Activated CD4-positive, alpha-beta memory T cell treated with anti-CD3 and anti-CD28 coated beads, Interleukin-2, amount 10 ng/mL, durations not matched to agents 7 days and 5 days (primary cell): ENCODE measurements around the gene CNTN4. TPM values are rescaled to one million over a fixed set of nuclear protein-coding genes. Genes with fewer than 3 reads are reported as not detected.

Experiments used
- CTCF ChIA-PET: fragments of 350-600 bp; sonication (Branson Sonifier 250); formaldehyde crosslinking; loops from one replicate; lab custom pipeline; 2021; ENCODE audit warnings: antibody characterized with exemption, inconsistent platforms; lab: Charles Lee
- POLR2A ChIA-PET: fragments of 350-600 bp; sonication (Branson Sonifier 250); formaldehyde crosslinking; loops from one replicate; lab custom pipeline; 2021; ENCODE audit warnings: antibody characterized with exemption; lab: Charles Lee
- DNase-seq: peaks from one replicate; pipeline ENCODE4 v3.0.0-alpha.2; 2020
- H3K27ac Mint-ChIP-seq: one replicate; pipeline ENCODE4 v1.8.0; 2021; ENCODE audit warnings: mild to moderate bottlenecking, mixed read lengths
- H3K27me3 Mint-ChIP-seq: one replicate; pipeline ENCODE4 v1.8.0; 2021; ENCODE audit warnings: mixed read lengths
- H3K36me3 Mint-ChIP-seq: one replicate; pipeline ENCODE4 v1.8.0; 2021; ENCODE audit warnings: low read depth, mixed read lengths
- H3K4me1 Mint-ChIP-seq: one replicate; pipeline ENCODE4 v1.8.0; 2021; ENCODE audit warnings: mixed read lengths
- H3K4me3 Mint-ChIP-seq: one replicate; pipeline ENCODE4 v1.8.0; 2021; ENCODE audit warnings: mild to moderate bottlenecking, mixed read lengths
- H3K9me3 Mint-ChIP-seq: one replicate; pipeline ENCODE4 v1.8.0; 2021; ENCODE audit warnings: mixed read lengths
- total RNA-seq, 2 experiments: library from RNA; stranded (reverse); gene quantifications; one replicate each; pipeline ENCODE4 v1.2.3, GENCODE V29; 2021

Gene CNTN4
- total RNA-seq, 2 experiments from 2014 or later = not detected

DNA sequence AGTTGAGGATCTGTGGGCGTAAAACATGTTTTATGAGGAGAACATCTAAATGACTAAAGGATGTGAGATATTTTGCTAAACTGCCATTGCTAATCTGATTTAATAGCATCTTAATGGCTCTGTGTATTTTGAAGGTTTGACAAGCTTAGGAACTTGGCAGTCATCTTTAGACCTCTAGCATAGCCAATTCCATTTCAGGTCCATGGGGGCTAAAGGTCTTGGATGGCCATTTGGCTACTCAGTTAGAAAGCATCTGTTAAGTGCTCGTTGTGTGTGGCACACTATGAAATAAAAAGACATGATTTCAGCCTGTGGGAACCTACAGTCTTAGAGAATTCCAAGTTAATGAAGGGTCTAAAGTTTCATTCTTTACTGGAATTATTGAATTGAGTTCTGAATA lies 775.3 kb downstream of the CNTN4 start:
- no peaks in the 10 kb centered on the region for H3K4me1 Mint-ChIP-seq
- no peak for DNase-seq
- POLR2A ChIA-PET = no interaction called here
- no peaks in the 10 kb centered on the region for H3K9me3 Mint-ChIP-seq
- no peaks in the 10 kb centered on the region for H3K36me3 Mint-ChIP-seq
- no peak overlapping the region for H3K4me3 Mint-ChIP-seq
- peaks cover 2% of the 10 kb centered on the region for H3K27me3 Mint-ChIP-seq
- CTCF ChIA-PET = no interaction called here
- H3K27ac Mint-ChIP-seq = no peak overlapping the region

- CTCF ChIA-PET = no interaction called here
- no peaks in the 10 kb centered on the region for H3K9me3 Mint-ChIP-seq
- H3K27ac Mint-ChIP-seq = no peak overlapping the region
- no peak for DNase-seq
- no peaks in the 10 kb centered on the region for H3K36me3 Mint-ChIP-seq
- no peaks in the 10 kb centered on the region for H3K27me3 Mint-ChIP-seq
- POLR2A ChIA-PET = no interaction called here
- H3K4me3 Mint-ChIP-seq = no peak overlapping the region
- H3K4me1 Mint-ChIP-seq = no peaks in the 10 kb centered on the region
These were observed 777.0 kb downstream of the CNTN4 start for GRCh38 chr3:2875699-2876098.

DNA sequence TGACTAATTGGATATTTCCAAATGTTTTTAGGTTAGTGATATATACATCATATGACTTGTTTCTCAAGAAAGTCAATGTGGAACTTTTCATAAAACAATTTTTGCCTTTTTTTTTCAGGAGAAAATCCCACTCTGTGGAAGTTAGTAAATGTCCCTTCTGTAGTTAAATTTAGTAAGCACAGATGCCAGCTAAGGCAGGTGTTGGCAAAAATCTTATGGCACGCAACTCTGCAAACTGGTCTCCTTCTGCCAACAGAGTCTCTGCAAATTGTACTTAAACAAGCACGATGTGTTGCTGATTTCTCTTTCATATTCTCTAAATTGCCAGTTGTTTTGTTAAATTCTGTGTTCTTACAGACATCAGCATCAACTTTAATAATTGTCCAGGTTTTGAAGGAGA lies 777.7 kb downstream of the CNTN4 start:
- CTCF ChIA-PET = no interaction called here
- no peak for DNase-seq
- H3K36me3 Mint-ChIP-seq = no peaks in the 10 kb centered on the region
- no peaks in the 10 kb centered on the region for H3K27me3 Mint-ChIP-seq
- no peak overlapping the region for H3K27ac Mint-ChIP-seq
- no peaks in the 10 kb centered on the region for H3K9me3 Mint-ChIP-seq
- no peaks in the 10 kb centered on the region for H3K4me1 Mint-ChIP-seq
- no peak overlapping the region for H3K4me3 Mint-ChIP-seq
- POLR2A ChIA-PET = no interaction called here

DNA sequence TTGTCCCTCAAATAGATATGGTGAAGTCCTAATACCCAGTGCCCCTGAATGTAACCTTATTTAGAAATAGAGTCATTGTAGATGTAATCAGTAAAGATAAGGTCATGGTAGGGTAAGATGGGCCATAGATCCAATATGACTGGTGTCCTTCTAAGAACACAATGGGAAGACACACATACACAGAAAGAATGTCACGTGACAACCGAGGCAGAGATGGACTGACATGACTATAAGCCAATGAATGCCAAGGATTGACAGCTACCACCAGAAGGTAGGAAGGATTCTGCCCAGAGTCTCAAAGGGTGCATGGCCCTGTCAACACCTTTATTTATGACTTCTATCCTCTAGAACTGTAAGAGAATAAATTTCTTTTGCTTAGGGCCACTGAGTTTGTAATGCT lies 780.4 kb downstream of the CNTN4 start:
- Mint-ChIP-seq H3K27ac (no peak overlapping the region), H3K36me3 (no peaks in the 10 kb centered on the region), H3K9me3 (no peaks in the 10 kb centered on the region), H3K4me3 (no peak overlapping the region), H3K4me1 (no peaks in the 10 kb centered on the region), H3K27me3 (no peaks in the 10 kb centered on the region)
- ChIA-PET POLR2A (no interaction called here), CTCF (no interaction called here)
- DNase-seq = no peak

DNA sequence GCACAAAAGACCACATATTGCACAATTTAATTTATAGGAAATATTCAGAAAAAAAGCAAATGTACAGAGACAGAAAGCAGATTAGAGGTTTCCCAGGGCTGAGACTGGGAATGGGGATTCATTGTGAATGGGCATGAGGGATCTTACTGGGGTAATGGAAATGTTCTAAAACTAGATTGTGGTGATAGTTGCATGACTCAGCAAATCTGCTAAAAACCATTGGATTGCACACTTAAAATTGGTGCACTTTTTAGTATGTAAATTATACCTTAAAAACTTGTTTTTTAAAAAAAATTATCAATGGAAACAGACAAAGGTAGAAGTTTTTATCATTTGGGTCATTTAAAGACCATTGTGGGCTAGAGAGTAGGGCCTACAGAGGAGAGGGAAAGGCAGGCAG lies 780.9 kb downstream of the CNTN4 start:
- Mint-ChIP-seq H3K36me3 (no peaks in the 10 kb centered on the region), H3K4me3 (no peak overlapping the region), H3K9me3 (no peaks in the 10 kb centered on the region), H3K4me1 (no peaks in the 10 kb centered on the region), H3K27ac (no peak overlapping the region), H3K27me3 (no peaks in the 10 kb centered on the region)
- ChIA-PET POLR2A (no interaction called here), CTCF (no interaction called here)
- DNase-seq = no peak

GRCh38 chr3:2880218-2880756 lies 781.6 kb downstream of the CNTN4 start:
- no peak for DNase-seq
- H3K27me3 Mint-ChIP-seq = no peaks in the 10 kb centered on the region
- ChIA-PET POLR2A (no interaction called here), CTCF (no interaction called here)
- no peaks in the 10 kb centered on the region for H3K4me1 Mint-ChIP-seq
- H3K9me3 Mint-ChIP-seq = no peaks in the 10 kb centered on the region
- no peak overlapping the region for H3K4me3 Mint-ChIP-seq
- no peaks in the 10 kb centered on the region for H3K36me3 Mint-ChIP-seq
- H3K27ac Mint-ChIP-seq = no peak overlapping the region

GRCh38 chr3:2883283-2883682 lies 784.6 kb downstream of the CNTN4 start:
- POLR2A ChIA-PET = no interaction called here
- Mint-ChIP-seq H3K4me1 (no peaks in the 10 kb centered on the region), H3K9me3 (no peaks in the 10 kb centered on the region), H3K4me3 (no peak overlapping the region), H3K27ac (no peak overlapping the region), H3K36me3 (no peaks in the 10 kb centered on the region), H3K27me3 (peaks cover 2% of the 10 kb centered on the region)
- CTCF ChIA-PET = no interaction called here
- DNase-seq = no peak

- H3K4me3 Mint-ChIP-seq = no peak overlapping the region
- DNase-seq = no peak
- H3K36me3 Mint-ChIP-seq = no peaks in the 10 kb centered on the region
- no peak overlapping the region for H3K27ac Mint-ChIP-seq
- CTCF ChIA-PET = no interaction called here
- no peaks in the 10 kb centered on the region for H3K9me3 Mint-ChIP-seq
- H3K27me3 Mint-ChIP-seq = peaks cover 2% of the 10 kb centered on the region
- H3K4me1 Mint-ChIP-seq = no peaks in the 10 kb centered on the region
- POLR2A ChIA-PET = no interaction called here
These were observed 789.9 kb downstream of the CNTN4 start for GRCh38 chr3:2888592-2888991.

DNA sequence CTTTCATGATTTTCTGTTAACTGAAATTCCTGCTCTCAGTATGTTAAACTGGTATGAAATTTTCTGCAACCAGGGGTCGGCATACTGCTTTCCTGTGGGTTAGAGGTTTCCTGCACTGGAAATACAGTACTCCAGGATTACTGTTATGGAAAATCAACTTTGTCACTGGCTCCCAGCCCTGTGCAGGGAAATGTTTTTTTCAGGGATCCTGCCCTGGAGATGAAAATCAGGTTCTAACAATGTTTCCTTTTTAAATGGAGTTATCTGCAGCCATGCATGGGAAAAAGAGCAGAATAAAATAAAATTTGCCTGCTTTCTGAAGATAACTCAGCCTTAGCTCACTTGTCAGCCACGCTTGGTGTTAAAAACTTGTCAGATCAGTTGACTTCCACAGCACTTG lies 791.1 kb downstream of the CNTN4 start:
- Mint-ChIP-seq H3K27ac (no peak overlapping the region), H3K36me3 (no peaks in the 10 kb centered on the region), H3K27me3 (peaks cover 2% of the 10 kb centered on the region), H3K9me3 (no peaks in the 10 kb centered on the region), H3K4me3 (no peak overlapping the region), H3K4me1 (no peaks in the 10 kb centered on the region)
- ChIA-PET CTCF (no interaction called here), POLR2A (no interaction called here)
- no peak for DNase-seq

GRCh38 chr3:2896308-2896939 lies 797.8 kb downstream of the CNTN4 start:
- ChIA-PET CTCF (no interaction called here), POLR2A (no interaction called here)
- H3K36me3 Mint-ChIP-seq = no peaks in the 10 kb centered on the region
- H3K9me3 Mint-ChIP-seq = no peaks in the 10 kb centered on the region
- no peak for DNase-seq
- no peaks in the 10 kb centered on the region for H3K27me3 Mint-ChIP-seq
- no peak overlapping the region for H3K27ac Mint-ChIP-seq
- H3K4me3 Mint-ChIP-seq = no peak overlapping the region
- H3K4me1 Mint-ChIP-seq = no peaks in the 10 kb centered on the region

DNA sequence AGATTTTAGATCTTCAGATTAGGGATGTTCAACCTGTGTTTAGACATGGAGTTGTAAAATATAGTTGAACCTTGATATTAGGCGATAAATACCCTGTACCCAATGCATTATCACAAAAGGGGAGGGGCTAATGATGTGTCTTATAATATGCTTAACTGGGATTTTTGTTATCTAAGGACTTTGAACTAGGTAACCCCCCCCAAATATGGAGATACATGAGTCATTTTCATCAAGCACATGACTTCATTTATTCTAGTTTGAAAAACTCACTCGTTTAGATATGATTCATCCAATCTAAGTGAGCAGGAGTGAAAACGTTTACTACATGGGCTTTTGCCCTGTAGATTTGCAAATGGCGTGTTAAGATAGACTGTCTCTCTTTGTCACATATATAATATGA lies 799.2 kb downstream of the CNTN4 start:
- no peak overlapping the region for H3K27ac Mint-ChIP-seq
- H3K9me3 Mint-ChIP-seq = no peaks in the 10 kb centered on the region
- no peak overlapping the region for H3K4me3 Mint-ChIP-seq
- no peaks in the 10 kb centered on the region for H3K36me3 Mint-ChIP-seq
- H3K27me3 Mint-ChIP-seq = no peaks in the 10 kb centered on the region
- POLR2A ChIA-PET = no interaction called here
- no peaks in the 10 kb centered on the region for H3K4me1 Mint-ChIP-seq
- DNase-seq = no peak
- CTCF ChIA-PET = no interaction called here

DNA sequence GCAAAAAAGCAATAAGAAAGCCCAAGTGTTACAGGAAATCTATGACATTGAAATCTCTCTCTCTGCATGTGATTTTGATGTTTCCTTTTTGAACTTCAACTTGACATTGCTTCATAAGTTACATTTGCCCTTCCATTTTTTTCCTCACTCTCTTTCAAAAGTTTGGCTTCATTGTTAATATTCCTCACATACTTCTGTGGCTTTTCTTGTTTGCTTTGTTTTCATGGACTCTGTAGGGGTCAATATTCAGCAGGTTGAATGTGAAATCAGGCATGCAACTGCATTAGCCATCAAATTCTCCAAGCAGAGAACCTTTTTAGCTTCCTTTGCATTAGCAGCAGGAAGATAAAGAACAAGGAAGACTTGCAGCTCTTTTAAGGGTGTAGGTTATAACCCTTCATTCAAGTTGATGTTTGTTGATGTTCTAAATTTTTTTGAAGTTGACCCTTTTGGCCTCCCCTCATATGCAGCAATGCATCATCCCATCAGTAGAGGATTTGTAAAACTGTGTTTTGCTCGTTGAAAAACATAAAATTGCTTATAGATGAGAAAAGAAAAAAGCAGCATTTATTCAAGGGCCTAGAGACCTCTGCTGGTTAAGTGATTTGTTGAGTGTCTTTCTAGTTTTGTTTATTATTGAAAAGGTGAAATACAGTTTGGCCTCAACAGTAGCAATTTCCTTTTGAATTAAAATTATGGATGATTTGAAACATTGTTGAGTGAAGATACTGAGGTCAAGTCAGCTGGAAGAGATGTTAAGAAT lies 800.1 kb downstream of the CNTN4 start:
- H3K4me1 Mint-ChIP-seq = no peaks in the 10 kb centered on the region
- H3K27me3 Mint-ChIP-seq = no peaks in the 10 kb centered on the region

GRCh38 chr3:2904054-2904453 lies 805.4 kb downstream of the CNTN4 start:
- Mint-ChIP-seq H3K9me3 (no peaks in the 10 kb centered on the region), H3K4me1 (no peaks in the 10 kb centered on the region), H3K27me3 (no peaks in the 10 kb centered on the region), H3K27ac (no peak overlapping the region), H3K4me3 (no peak overlapping the region), H3K36me3 (no peaks in the 10 kb centered on the region)
- ChIA-PET CTCF (no interaction called here), POLR2A (no interaction called here)
- DNase-seq = no peak

More for the DNA sequence above, 800.1 kb downstream of the CNTN4 start:
- no peak for DNase-seq
- CTCF ChIA-PET = no interaction called here
- H3K36me3 Mint-ChIP-seq = no peaks in the 10 kb centered on the region
- no peak overlapping the region for H3K4me3 Mint-ChIP-seq
- POLR2A ChIA-PET = no interaction called here
- H3K27ac Mint-ChIP-seq = no peak overlapping the region
- H3K9me3 Mint-ChIP-seq = no peaks in the 10 kb centered on the region
